Lower lobe of right lung (tissue), 2 donors: ENCODE results near the gene C17orf67. TPM values are rescaled to one million over a fixed set of nuclear protein-coding genes. Genes with fewer than 3 reads are reported as not detected.

Experiments used
- ATAC-seq, 2 donors: fragments of 200-7000 bp; cut with Tn5 transposase; one replicate each; pipeline ENCODE4 v1.9.1; 2020 to 2022; ENCODE audit warnings: mild to moderate bottlenecking in 2 of 2, moderate library complexity in 2 of 2
- DNase-seq: peaks from one replicate; pipeline ENCODE4 v3.0.0-alpha.2; 2020
- H3K27ac ChIP-seq: fragments of 200-600 bp; one replicate; pipeline ENCODE4 v1.8.0; 2022
- H3K27me3 ChIP-seq: fragments of 200-600 bp; one replicate; pipeline ENCODE4 v1.8.0; 2022; ENCODE audit warnings: low read depth
- H3K36me3 ChIP-seq: fragments of 200-600 bp; one replicate; pipeline ENCODE4 v1.8.0; 2022; ENCODE audit warnings: mild to moderate bottlenecking
- H3K4me1 ChIP-seq: fragments of 200-600 bp; one replicate; pipeline ENCODE4 v1.8.0; 2022
- H3K4me3 ChIP-seq: fragments of 200-600 bp; one replicate; pipeline ENCODE4 v1.8.0; 2022; ENCODE audit warnings: mild to moderate bottlenecking
- H3K9me3 ChIP-seq: fragments of 200-600 bp; one replicate; pipeline ENCODE4 v1.8.0; 2022
- intact Hi-C: fragments of 100-400 bp; cut with DNase I; formaldehyde crosslinking; loops from one replicate; pipeline ENCODE4 v1.11.0; 2022
- total RNA-seq: library from RNA; stranded (reverse); fragmentation: NEBNext Ultra II Directional; extraction: Animal tissue kit (Norgen Biotek cat#: 25700); gene quantifications from one replicate; pipeline ENCODE4 v1.2.1, GENCODE V29; 2021
- TF ChIP-seq, protein P1 (sequence below): fragments of 200-600 bp; IDR thresholded peaks from one replicate; pipeline ENCODE4 v1.8.0; 2022; ENCODE audit warnings: antibody characterized with exemption, mild to moderate bottlenecking
- donor health status: DM: no; HTN: yes; CAD: no; lungs with severe emphysema.

Gene C17orf67
- total RNA-seq, 1 donor from 2014 or later: 3.6 TPM

DNA sequence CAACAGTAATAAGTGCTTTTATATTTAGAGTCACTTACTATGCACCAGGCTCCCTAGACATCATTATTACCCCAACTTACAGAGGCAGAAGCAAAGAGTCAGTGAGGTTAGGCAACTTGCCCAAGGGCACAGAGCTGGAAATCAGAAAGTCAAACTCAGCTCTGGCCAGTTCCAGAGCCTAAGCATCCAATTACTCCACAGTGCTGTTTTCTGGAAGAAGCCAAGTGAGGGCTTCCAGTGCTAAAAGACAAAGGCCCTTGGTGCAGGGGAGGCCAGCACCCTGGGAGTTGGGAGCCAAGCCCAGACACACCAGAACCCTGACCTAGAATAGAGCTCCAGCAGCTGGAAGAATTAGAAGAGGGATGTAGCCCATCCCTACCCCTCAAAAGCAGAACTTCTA, 40.2 kb downstream of the C17orf67 start:
- Histone ChIP-seq H3K4me1 (no peaks in the 10 kb centered on the region), H3K27me3 (no peaks in the 10 kb centered on the region), H3K27ac (no peak overlapping the region), H3K4me3 (no peak overlapping the region), H3K36me3 (no peaks in the 10 kb centered on the region), H3K9me3 (no peaks in the 10 kb centered on the region)
- ATAC-seq: no peak
- intact Hi-C loops: no loop called here
- TF ChIP-seq, protein P1, sequence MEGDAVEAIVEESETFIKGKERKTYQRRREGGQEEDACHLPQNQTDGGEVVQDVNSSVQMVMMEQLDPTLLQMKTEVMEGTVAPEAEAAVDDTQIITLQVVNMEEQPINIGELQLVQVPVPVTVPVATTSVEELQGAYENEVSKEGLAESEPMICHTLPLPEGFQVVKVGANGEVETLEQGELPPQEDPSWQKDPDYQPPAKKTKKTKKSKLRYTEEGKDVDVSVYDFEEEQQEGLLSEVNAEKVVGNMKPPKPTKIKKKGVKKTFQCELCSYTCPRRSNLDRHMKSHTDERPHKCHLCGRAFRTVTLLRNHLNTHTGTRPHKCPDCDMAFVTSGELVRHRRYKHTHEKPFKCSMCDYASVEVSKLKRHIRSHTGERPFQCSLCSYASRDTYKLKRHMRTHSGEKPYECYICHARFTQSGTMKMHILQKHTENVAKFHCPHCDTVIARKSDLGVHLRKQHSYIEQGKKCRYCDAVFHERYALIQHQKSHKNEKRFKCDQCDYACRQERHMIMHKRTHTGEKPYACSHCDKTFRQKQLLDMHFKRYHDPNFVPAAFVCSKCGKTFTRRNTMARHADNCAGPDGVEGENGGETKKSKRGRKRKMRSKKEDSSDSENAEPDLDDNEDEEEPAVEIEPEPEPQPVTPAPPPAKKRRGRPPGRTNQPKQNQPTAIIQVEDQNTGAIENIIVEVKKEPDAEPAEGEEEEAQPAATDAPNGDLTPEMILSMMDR: no peak
- no peak for DNase-seq

DNA sequence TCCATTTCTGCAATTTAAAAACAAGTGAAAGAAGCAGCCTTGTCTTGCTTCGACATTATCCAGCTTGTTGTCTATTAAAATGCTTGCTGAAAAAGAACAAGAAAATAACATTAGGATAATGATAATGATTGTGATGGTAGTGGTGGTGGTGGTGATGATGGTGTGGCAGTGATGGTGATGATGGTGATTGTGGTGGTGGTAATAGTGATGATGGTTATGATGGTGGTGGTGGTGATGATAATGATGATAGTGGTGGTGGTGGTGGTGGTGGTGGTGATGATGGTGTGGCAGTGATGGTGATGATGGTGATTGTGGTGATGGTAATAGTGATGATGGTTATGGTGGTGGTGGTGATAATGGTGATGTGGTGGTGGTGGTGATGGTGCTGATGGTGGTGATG, 41.5 kb downstream of the C17orf67 start:
- Histone ChIP-seq H3K4me3 (no peak overlapping the region), H3K27ac (no peak overlapping the region), H3K36me3 (no peaks in the 10 kb centered on the region), H3K9me3 (no peaks in the 10 kb centered on the region), H3K4me1 (no peaks in the 10 kb centered on the region), H3K27me3 (no peaks in the 10 kb centered on the region)
- TF ChIP-seq, protein P1: no peak
- DNase-seq (no peak), ATAC-seq (no peak)
- intact Hi-C loops: no loop called here

DNA sequence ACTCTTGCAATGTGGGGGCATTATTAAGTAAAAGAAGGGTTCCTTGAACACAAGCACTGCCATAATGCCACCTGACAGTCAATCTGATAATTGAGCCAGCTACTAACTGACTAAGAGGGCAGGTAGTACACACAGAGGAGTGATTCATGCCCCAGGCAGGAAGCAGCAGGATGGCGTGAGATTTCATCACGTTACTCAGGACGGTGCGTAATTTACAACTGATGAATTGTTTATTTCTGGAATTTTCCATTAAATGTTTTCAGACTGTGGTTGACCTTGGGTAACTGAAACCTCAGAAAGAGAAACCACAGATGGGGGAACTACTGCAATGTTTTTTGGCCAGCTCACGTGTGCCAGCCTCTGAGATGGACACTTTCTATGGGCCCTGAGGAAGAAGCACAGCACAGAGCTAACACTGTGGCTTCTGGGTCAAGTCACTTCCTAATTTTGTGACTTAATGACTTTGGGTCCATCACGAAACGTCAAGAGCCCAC, 46.7 kb downstream of the C17orf67 start:
- peak; percentile 73 to 85 for ATAC-seq

DNA sequence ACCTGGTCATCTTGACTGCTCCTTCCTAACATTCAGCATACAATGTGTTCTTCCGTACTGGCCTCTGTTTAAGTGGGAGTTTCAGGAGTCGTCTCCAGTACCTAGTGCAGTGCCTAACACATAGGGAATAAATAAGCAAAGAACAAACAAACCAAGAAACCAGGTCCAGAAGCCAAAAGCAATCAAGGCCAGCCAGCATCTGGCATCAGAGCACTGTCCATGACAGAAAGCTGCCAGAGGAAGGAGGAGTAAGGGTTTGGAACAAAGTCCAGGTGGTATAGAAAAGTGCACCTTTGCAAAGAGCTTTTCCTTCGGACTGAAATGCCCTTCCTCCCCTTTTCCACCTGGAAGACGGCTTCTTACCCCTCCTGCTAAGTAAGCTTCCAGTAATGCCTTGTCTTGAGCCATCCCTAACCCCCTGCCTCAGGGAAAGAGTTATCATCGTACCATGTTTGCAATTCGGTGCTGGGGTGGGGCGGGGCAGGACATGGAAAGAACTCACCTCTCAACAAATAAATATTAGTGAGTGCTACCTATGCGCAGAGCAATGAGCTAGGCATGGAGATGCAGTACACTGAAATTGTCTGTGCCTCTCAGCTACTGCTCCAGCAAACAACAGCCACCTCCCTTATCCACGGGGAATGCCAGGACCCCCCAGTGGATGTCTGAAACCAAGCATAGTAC, 47.6 kb downstream of the C17orf67 start:
- DNase-seq (no peak), ATAC-seq (no peak)
- intact Hi-C loops: no loop called here
- TF ChIP-seq, protein P1: no peak
- Histone ChIP-seq H3K27me3 (peaks cover 10% of the 10 kb centered on the region), H3K9me3 (no peaks in the 10 kb centered on the region), H3K27ac (no peak overlapping the region), H3K36me3 (no peaks in the 10 kb centered on the region), H3K4me1 (no peaks in the 10 kb centered on the region), H3K4me3 (no peak overlapping the region)

More for the DNA sequence above, 46.7 kb downstream of the C17orf67 start:
- Histone ChIP-seq H3K36me3 (no peaks in the 10 kb centered on the region), H3K4me3 (no peak overlapping the region), H3K9me3 (no peaks in the 10 kb centered on the region), H3K27me3 (peaks cover under 1% of the 10 kb centered on the region), H3K27ac (no peak overlapping the region), H3K4me1 (no peaks in the 10 kb centered on the region)
- intact Hi-C loops: no loop called here
- DNase-seq: peak; percentile 61
- TF ChIP-seq, protein P1: no peak

DNA sequence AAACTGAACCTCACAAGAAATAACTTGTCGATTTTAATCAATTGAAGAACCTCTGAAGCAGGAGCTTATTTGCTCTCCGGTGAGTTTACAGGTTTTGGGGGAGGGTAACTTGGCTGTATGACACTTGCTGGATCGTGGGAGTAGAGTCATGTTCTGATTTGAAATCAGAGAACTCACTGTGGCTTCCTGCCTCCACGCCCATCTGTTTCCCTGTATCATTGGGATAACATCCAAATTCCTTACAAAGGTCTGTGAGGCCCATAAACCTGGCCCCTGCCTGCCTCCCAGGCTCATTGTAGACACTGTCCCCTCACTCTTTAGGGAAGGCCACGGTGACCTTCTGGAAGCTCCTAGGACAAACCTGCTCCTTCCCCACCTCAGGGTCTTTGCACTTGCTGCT, 48.3 kb downstream of the C17orf67 start:
- Histone ChIP-seq H3K9me3 (no peaks in the 10 kb centered on the region), H3K4me3 (no peak overlapping the region), H3K27ac (no peak overlapping the region), H3K36me3 (no peaks in the 10 kb centered on the region), H3K27me3 (peaks cover 14% of the 10 kb centered on the region), H3K4me1 (peaks cover 4% of the 10 kb centered on the region)
- DNase-seq: no peak
- TF ChIP-seq, protein P1: no peak
- ATAC-seq: no peak
- intact Hi-C loops: no loop called here
